ENCODE measurements around the gene FAM107A. TPM values are rescaled to one million over a fixed set of nuclear protein-coding genes. Genes with fewer than 3 reads are reported as not detected.
A peak's percentile ranks its signal among the peaks of the same experiment; 100 is the strongest.

FAM107A gene, protein sequence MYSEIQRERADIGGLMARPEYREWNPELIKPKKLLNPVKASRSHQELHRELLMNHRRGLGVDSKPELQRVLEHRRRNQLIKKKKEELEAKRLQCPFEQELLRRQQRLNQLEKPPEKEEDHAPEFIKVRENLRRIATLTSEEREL
- 0.12 and 0.42 TPM in 2 replicates for total RNA-seq (2014; rRNA removed; shearing (Covaris generic))

DNA sequence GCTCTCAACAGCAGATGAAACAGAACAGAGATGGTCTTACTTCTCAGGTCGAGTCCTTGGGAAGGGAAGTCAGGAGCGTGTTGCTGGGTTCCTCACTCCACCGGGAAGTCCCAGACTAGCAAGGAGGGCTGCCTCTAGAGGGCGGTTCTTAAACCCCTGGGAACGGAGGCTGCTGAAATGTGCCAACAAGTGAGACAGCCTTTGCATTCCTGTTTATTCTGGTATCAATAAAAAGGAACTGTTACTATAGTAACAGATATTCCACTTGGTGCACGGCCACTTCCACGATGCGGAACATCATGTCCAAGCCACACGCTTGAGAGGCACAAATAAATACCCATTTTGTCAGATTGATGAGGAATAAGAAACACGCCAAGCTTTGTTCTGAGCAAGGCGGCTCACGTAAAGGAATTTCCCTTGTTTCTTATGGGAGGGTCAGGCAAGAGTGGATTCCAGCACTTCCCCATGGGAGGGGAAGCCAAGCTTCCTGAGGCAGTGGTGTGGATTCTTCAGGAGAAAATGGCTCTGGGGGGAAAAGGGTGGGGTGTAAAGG is at the start of gene FAM107A:
Gene FAM107A (minus strand): TSS at position 123 of the 553 bp plus-strand sequence. CDS start 7,531 bp downstream, outside the sequence.
- no peak for DNase-seq (ENCODE audit: low read depth)

DNA sequence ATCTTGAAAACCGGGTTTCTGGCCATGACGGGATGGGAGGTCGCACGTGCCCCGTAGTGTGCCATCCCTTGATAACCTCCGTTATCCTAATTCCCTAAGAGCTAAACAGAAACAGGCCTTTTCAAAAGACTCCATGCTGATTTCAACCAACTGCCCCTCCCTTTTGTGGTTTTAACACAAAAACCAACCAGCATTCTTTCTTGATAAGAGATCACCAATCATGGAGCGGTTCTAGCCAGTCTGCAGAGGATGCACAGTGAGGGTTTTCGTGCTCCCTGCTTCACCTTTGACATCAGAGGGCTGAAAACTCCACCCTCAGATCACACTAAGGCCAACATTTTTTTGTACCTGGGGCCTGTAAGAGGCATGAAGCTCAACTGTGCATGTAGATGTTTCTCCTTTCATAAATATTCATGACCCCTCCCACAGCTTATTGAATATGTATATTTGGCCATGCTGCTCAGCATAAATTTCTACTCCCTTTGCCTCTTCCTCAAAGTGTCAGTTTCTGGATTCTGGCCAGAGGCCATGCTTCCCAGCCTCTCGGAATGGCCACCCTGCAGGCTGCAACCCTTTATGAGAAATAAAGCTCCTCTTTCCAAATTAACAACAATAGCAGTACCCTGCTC is 48.1 kb upstream of the FAM107A start:
- DNase-seq (ENCODE audit: low read depth): peak; percentile 39

DNA sequence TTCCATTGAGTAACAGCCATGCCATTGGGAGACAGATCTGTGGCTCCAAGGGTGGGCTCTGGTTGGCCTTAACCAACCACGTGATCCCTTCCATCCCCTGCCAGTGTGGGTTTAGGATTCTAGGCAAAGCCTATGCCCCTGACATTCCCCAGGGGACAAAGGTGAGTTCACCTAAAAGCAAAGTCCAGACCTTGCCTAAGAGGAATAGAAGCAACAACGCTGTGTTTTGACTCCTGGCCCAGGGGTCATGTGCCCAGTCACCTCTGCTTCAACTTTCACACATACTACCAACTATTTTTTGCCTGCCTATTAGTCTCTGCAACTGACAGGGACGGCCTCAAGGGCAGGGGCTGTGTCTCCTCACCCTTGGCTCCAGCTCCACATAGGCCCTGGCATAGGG is 47.4 kb upstream of the FAM107A start:
- DNase-seq (ENCODE audit: low read depth): no peak

DNA sequence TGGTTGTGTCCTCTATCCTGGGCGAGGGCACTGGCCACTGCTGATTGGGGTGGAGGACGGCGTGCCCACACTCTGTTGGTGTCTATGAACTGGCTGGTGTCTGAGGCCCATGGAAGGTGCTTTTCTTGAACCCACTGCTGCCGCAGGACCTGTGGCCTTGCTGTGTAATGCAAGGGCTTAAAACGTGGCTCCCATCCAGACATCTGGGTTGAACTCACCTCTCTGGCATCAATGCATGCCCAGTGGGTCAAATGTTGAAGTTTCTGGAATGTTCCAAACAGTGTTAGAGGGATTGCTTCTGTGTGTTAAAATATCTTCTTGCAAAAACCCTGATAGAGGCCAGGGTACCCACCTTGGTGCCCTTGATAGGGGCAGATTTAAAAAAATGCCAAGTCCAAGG is 46.8 kb upstream of the FAM107A start:
- peak; percentile 14 for DNase-seq (ENCODE audit: low read depth)

DNA sequence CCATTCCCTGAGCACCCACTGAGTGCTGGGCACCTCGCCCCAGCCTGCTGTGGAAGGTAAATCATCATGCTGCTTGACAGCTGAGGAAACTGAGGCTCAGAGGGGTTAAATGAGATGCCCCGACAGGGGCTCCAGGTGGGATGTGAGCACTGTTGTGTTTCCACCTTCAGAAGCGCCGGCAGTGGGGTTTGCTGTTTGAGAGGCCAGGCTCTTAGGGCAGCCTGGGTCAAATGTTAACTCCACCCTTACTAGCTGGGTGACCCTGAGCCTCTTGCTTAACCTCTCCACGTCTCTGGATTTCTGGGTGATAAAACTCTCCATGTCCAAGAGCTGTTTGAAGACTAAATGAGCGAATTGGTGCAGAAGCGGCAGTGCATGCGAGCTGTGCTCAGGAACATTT is 46.3 kb upstream of the FAM107A start:
- DNase-seq (ENCODE audit: low read depth): no peak

DNA sequence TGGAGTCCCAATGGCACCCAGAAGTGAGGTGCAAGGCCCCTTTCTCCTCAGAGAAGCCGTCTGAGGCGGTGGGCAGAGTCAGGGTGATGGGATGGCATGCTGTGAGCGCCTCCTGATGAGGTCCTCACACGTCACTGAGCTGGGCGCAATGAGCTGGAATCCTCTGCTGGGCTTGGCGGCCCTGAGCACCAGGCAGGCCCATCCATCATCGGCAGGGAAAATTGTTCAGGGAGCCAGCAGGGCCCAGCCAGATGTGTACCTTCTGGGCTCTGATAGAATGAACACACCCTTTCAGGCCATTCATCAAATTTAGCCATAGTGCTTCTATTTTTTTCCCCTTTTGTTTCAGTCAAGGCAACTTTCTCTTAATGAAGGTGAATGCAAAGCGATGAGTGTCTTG is 45.7 kb upstream of the FAM107A start:
- DNase-seq (ENCODE audit: low read depth): no peak

DNA sequence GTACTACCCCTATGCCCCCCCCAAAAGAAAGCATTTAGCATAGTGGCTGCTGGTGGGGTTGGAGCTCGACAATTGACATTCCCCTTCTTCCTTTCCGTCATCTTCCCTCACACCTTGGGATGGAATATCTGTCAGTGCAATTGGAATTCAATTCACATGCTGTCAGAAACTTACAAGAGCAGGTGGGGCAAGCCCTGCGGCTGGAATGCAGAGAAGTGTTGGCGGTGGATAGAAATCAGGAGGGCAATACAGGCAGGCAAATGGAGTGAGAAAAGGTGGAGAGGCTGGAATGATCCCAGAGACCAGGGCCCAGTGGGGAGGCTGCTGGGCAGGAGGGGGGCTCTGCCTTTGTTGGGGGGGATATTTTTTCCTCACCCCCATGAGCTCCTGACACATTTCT is 45.2 kb upstream of the FAM107A start:
- no peak for DNase-seq (ENCODE audit: low read depth)

DNA sequence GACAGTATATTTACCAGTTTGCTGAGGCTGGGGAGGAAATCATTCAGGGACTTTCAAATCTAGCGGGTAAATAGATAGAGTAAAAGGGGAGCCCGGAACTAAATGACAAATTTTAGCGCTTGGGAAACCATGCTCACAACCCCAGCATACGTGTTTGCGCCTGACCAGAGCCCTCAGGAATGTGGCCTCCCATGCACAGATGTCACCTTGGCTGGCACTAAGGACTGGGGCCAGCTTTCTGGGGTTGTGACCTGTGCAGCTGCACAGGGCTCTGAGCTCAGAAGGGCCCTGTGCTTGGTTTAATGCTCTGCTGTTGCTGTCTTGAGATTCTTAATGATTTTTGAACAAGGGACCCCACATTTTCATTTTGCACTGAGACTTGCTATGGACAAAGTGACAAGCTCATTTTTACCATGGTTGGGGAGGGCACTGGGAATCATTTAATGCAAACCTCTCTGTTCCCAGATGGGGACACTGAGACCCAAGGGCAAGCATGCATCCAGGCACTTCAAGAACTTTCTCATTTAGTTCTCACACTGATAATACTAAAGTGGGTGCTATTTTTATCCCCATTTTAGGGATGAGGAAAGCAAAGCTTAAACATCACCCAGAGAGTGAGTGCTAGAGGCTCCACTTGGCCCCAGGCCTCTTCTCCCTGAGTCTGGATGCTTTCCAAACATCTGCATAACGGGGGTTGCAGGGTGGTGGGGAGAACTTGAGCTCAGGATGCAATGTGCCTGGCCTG is 44.1 kb upstream of the FAM107A start:
- DNase-seq (ENCODE audit: low read depth): no peak

DNA sequence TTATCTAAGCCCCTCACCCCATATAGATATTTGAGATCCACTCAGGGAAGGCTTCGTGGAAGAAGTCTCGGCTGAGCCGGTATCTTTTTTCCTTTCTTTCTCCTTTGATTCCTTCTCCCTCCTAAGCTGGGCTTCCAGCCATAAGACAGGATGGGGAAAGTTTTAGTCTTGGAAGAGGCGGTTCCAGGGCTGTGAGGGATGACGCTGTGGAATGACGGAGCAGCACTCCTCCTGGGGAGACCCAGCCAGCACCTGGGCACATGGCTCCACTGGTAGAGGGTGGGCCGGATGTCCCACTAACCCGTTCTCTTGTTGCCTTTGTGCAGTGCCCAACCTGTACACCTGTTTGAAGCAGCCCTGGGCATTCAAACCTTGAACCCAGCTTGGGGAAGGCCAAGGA is 43.2 kb upstream of the FAM107A start:
- DNase-seq (ENCODE audit: low read depth): no peak

DNA sequence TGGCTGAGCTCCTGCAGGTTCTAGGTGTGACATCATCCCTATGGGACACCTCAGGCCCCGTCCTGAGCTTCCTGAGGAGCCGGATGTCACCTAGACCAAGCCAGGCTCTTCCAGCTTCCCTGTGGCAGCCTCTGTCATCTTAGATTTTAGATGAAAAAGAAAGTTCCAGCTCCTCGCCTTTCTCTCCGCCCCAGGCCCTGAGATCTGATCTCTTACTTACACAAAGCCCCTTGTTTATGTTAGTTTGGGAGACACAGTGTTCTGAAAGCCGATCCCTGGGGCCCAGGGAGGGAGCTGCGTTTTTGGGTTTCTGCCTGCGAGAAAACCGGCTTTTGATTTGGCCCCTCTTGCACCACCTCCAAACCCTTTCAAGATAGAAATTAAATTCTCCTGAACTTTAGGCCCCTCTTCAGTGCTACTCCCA is 40.2 kb upstream of the FAM107A start:
- DNase-seq (ENCODE audit: low read depth): no peak

DNA sequence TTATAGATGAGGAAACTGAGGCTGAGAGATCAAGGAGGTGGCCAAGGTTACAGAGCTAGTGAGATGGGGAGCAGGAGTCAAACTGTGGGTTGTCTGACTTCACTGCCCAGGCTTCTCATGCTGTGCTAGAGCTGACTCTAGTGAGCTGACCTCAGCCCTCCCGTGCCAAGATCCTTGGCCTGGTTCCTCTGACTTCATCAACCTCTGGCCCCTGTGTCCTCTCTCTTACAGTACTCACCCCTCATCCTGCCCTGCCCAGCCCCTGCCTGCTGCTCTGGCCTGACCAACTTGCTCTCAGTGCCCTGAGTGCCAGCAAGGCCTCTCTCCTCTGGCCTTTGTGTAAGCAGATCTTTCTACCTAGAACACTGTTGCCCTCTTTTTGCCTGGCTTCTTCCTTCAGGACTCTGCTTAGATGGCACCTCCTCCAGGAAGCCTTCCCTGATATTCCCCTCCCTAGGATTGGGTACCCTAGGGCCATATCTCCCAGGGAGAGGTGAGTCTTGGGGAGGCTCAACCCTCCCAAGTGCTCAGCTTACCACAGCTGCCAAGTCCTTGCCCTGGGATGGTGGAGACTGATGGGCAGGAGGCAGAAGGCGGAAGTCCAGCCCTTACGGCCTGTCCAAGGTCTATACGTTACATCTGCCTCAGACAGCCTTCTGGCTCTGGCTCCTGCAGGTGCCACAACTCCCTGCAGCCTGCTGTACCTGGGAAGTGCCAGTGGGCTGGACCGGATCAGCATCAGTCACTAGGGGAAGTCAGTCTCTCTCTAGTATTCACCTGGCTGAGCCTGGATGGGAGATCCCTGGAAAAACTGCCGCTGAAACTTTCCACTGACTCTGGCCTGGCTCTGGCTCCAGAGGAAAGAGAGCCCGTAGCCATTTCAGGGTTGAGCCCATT is 36.3 kb upstream of the FAM107A start:
- DNase-seq (ENCODE audit: low read depth): peak; percentile 52

DNA sequence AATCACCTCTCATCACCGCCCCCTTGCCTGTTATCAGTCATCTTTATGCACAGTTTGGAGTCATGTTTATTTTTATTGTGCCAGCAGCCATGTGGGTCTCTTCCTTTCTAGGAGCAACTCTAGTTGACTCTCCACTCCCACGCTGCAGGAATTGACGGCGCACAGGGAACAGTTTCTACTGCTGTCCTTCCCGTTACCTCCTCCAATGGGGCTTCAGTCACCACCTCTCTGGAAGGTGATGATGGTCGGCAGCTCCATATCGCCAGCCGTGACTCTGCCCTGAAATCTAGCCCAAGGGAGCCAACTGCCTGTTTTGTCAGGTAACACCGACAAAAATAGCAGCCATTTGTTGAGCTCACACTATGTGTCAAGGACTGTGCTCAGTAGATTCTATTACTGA is 35.6 kb upstream of the FAM107A start:
- DNase-seq (ENCODE audit: low read depth): peak; percentile 27

DNA sequence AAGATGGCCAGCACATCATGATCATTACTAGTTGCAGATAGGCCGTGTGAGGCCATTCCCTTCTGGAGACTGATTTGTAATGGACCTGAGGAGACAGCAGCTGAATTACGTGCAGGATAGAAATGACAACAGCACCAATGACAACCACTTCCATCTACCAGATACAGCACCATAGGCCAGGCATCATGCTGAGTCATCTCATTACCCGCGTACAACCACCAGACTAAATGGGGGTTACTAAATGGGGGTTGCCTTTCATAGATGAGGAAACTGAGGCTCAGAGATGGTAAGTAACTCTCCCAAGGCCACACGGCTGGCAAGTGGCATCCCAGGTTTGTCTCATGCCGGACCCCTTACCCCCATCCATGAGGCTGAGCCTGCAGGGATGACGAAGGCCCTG is 32.8 kb upstream of the FAM107A start:
- peak; percentile 32 for DNase-seq (ENCODE audit: low read depth)

DNA sequence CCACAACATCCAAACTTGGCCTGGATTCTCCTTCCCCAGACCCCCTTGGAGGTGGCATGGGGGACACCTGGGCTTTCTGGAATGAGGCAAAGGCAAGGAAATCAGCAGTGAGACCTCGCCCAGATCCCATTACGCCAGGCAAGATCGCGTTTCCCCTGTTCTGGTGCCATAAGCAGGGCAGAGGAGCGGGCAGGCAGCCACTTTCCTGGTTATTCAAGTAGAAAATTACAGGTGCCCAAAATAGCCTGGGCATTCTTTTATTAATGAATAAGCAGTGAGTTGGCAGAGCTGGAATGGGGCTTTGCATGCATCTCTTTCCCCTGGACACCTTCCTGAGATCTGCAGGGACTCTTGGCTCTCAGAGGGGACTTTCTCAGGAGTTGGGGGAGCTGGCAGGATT is 31.5 kb upstream of the FAM107A start:
- DNase-seq (ENCODE audit: low read depth): peak; percentile 90

DNA sequence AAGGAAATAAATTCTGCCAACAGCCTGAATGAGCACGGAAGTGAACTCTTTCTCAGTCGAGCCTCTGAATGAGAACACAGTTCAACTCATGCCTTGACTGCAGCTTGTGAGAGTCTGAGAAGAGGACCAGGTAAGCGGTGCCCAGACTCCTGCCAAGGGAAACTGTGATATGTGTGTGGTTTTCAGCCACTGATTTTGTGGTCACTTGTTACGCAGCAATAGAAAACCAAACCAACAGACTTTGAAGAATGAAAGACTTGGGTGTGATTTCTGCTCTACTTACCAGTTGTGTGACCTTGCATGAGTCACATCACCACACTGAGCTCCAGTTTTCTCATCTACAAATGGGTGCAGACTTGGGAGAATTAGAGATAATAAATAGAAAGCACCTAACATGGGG is 30.6 kb upstream of the FAM107A start:
- DNase-seq (ENCODE audit: low read depth): peak; percentile 85

DNA sequence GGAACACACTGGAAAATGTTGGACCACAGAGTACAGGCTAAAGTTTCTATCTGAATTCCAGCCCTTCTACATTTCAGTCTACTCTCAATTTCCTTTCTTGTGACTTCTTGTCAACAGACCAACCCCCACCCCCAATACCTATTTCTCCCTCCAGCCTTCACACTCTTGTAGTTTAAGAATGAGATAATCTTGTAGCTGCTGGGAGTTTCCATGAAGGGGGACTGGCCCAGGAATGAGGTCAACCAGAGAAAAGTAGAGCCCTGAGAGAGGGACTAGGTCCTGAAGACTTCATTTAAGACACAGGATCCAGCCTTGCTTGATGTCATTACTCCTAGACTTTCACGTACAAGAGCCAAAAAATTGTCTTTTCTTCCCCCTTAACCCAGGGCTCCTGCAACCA is 29.5 kb upstream of the FAM107A start:
- no peak for DNase-seq (ENCODE audit: low read depth)

DNA sequence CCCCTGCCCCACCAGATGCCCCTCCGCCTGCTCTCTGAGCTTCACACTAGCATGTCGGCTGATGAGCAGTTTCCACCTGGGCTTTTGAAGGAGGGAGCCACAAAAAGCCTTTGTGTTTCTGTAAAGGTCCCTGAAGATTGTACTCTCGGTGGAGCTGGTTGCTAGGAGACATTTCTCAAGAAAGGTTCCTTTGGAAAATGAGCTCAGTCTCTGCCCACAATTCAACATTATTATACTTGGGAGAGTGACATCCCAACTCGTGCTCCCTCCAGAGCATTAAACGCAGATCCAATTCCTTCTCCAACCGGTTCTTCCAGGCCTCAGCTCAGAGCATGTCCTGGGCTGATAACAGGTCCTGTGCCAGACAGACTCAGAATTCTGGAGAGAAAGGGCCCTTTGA is 26.8 kb upstream of the FAM107A start:
- no peak for DNase-seq (ENCODE audit: low read depth)

DNA sequence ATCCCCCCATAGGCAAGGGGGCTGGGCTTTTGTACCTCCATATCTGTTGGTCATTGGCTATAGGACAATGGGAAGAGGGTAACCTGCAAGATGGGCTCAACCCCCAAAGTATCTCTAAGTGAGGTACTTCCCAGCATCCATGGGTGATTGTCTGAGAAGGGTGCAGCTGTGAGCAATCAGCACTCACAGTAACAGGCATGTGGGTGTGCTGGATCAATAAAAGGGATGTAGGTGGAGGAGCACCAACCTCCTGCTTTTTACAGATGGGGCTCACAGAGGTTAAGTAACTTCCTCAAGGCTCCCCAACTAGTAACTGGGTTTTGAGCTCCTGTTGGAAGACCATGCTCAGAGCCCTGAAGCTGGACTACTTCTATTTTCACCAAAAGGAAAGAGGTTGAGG is 26.4 kb upstream of the FAM107A start:
- no peak for DNase-seq (ENCODE audit: low read depth)

DNA sequence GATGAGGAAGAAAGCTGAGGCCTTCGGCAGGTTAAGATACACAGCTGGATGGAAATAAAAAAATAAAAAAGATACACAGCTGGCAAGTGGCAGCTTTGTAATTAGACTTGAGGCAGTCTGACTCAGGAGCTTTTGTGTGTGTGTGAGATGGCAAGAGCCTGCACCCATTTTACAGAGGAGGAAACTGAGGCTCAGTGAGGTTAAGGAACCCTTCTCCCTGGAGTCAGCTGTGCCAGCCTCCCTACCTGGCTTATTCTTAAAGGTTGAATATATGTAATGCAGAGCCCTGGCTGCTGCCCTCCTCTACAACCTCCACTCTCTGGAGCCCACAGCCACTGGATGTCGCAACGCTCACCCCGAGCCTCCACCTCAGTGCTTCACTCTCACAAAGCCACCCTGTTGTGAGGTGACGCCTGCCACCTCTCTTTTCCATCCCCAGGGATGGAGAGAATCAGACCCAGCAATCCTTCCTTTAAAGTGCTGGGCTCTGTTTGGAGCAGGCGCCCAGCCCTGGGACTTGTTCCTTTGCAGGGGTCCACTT is 20.6 kb upstream of the FAM107A start:
- no peak for DNase-seq (ENCODE audit: low read depth)

DNA sequence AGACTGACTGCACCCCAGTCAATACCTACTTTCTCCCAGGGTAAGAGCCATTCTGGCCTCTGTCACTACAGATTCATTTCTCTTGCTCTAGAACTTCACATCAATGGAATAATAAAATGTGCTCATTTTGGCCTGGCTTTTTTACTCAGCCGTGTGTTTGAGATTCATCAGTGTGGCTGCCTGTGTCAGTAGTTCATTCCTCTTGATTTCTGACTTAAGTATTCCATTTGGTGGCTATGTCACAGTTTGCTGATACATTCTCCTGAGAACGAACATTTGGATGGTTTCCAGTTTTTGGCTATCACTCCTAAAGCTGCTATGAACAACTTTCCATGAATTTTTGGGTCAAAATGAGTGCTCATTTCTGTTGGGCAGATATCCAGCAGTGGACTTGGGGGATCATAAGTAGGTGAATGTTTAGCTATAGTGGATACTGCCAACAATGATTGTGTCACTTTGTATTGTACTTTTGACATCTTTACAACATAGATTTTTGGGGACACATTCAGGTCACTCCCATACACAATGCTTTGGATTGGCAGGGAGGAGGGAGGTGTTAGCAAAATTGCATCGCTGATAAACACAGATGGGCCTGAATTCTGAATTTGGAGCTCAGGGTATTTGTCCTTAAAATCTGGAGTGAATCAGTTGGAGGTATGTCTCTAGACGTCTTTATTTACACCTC is 19.8 kb upstream of the FAM107A start:
- DNase-seq (ENCODE audit: low read depth): no peak

DNA sequence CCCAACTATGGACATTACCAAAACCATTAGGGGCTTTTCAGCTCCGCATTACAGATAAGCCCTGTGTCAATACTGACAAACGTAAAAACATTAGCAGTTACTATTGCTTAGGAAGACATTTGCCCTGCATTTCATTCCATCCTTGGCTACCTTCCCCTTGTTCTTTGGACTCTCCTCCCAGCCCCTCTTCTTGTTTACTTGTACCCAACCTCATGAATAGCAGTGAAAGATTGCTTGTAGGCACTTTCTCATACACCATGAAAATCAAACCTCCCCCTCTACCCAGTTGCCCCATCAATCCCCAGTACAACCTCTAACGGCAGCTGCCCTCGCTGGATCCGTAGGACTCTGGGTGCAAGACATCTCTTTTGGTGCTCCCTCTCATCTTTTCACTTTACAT is 16.9 kb upstream of the FAM107A start:
- DNase-seq (ENCODE audit: low read depth): no peak

All from M059J (cell line).